Measurements from ENCODE around the gene MTRF1L. TPM values are rescaled to one million over a fixed set of nuclear protein-coding genes. Genes with fewer than 3 reads are reported as not detected.
A peak's percentile ranks its signal among the peaks of the same experiment; 100 is the strongest.

Gene MTRF1L
- total RNA-seq, 1 donor from 2014 or later: 42.2 TPM

GRCh38 chr6:152950240-152950639 lies 52.3 kb downstream of the MTRF1L start:
- Mint-ChIP-seq H3K27me3 (ENCODE audit: unreplicated experiment) (no peaks in the 10 kb centered on the region), H3K9me3 (ENCODE audit: unreplicated experiment) (no peaks in the 10 kb centered on the region), H3K27ac (ENCODE audit: unreplicated experiment) (no peak overlapping the region), H3K4me1 (ENCODE audit: unreplicated experiment) (no peaks in the 10 kb centered on the region), H3K4me3 (ENCODE audit: unreplicated experiment) (no peak overlapping the region), H3K36me3 (ENCODE audit: low read depth, unreplicated experiment) (no peaks in the 10 kb centered on the region)
- no peak for TF ChIP-seq CTCF (IDR thresholded peaks at IDR 0.05; ENCODE audit: unreplicated experiment)
- DNase-seq (ENCODE audit: low spot score): no peak

- DNase-seq (ENCODE audit: low spot score): peak; percentile 12
Observed at GRCh38 chr6:152948150-152948768, 54.2 kb downstream of the MTRF1L start.

GRCh38 chr6:152946995-152947394 lies 55.5 kb downstream of the MTRF1L start:
- Mint-ChIP-seq H3K36me3 (ENCODE audit: low read depth, unreplicated experiment) (no peaks in the 10 kb centered on the region), H3K27ac (ENCODE audit: unreplicated experiment) (no peak overlapping the region), H3K27me3 (ENCODE audit: unreplicated experiment) (no peaks in the 10 kb centered on the region), H3K4me1 (ENCODE audit: unreplicated experiment) (no peaks in the 10 kb centered on the region), H3K9me3 (ENCODE audit: unreplicated experiment) (no peaks in the 10 kb centered on the region), H3K4me3 (ENCODE audit: unreplicated experiment) (no peak overlapping the region)
- DNase-seq (ENCODE audit: low spot score): no peak
- no peak for TF ChIP-seq CTCF (IDR thresholded peaks at IDR 0.05; ENCODE audit: unreplicated experiment)

More at GRCh38 chr6:152948150-152948768, 54.2 kb downstream of the MTRF1L start:
- peak; percentile 62 for TF ChIP-seq CTCF (IDR thresholded peaks at IDR 0.05; ENCODE audit: unreplicated experiment)
- no peaks in the 10 kb centered on the region for H3K27me3 Mint-ChIP-seq (ENCODE audit: unreplicated experiment)
- no peak overlapping the region for H3K27ac Mint-ChIP-seq (ENCODE audit: unreplicated experiment)
- no peaks in the 10 kb centered on the region for H3K4me1 Mint-ChIP-seq (ENCODE audit: unreplicated experiment)
- no peaks in the 10 kb centered on the region for H3K9me3 Mint-ChIP-seq (ENCODE audit: unreplicated experiment)
- H3K36me3 Mint-ChIP-seq (ENCODE audit: low read depth, unreplicated experiment): no peaks in the 10 kb centered on the region
- H3K4me3 Mint-ChIP-seq (ENCODE audit: unreplicated experiment): no peak overlapping the region

GRCh38 chr6:152946484-152946883 lies 56.0 kb downstream of the MTRF1L start:
- Mint-ChIP-seq H3K4me3 (ENCODE audit: unreplicated experiment) (no peak overlapping the region), H3K4me1 (ENCODE audit: unreplicated experiment) (no peaks in the 10 kb centered on the region), H3K27me3 (ENCODE audit: unreplicated experiment) (no peaks in the 10 kb centered on the region), H3K9me3 (ENCODE audit: unreplicated experiment) (no peaks in the 10 kb centered on the region), H3K27ac (ENCODE audit: unreplicated experiment) (no peak overlapping the region), H3K36me3 (ENCODE audit: low read depth, unreplicated experiment) (no peaks in the 10 kb centered on the region)
- no peak for DNase-seq (ENCODE audit: low spot score)
- TF ChIP-seq CTCF (IDR thresholded peaks at IDR 0.05; ENCODE audit: unreplicated experiment): no peak

GRCh38 chr6:152943260-152943897 lies 59.1 kb downstream of the MTRF1L start:
- H3K9me3 Mint-ChIP-seq (ENCODE audit: unreplicated experiment): no peaks in the 10 kb centered on the region
- no peaks in the 10 kb centered on the region for H3K36me3 Mint-ChIP-seq (ENCODE audit: low read depth, unreplicated experiment)
- H3K4me3 Mint-ChIP-seq (ENCODE audit: unreplicated experiment): no peak overlapping the region
- no peaks in the 10 kb centered on the region for H3K27me3 Mint-ChIP-seq (ENCODE audit: unreplicated experiment)
- no peak for DNase-seq (ENCODE audit: low spot score)
- H3K27ac Mint-ChIP-seq (ENCODE audit: unreplicated experiment): no peak overlapping the region
- H3K4me1 Mint-ChIP-seq (ENCODE audit: unreplicated experiment): no peaks in the 10 kb centered on the region
- TF ChIP-seq CTCF (IDR thresholded peaks at IDR 0.05; ENCODE audit: unreplicated experiment): no peak
